Activated T-cell treated with anti-CD3 and anti-CD28 coated beads for 4 hours (primary cell): ENCODE results near the gene HSDL1.
"Not testable (repeated sequence)": the region's sequence is repeated elsewhere in the genome, so short reads cannot be mapped to it uniquely, and the experiment has no call there.

Experiments used
- DNase-seq: peaks from one replicate; pipeline ENCODE4 v3.0.0-alpha.2; 2020

HSDL1 gene

GRCh38 chr16:84137769-84138357 is 7.1 kb downstream of the HSDL1 start:
- DNase-seq = no peak

DNA sequence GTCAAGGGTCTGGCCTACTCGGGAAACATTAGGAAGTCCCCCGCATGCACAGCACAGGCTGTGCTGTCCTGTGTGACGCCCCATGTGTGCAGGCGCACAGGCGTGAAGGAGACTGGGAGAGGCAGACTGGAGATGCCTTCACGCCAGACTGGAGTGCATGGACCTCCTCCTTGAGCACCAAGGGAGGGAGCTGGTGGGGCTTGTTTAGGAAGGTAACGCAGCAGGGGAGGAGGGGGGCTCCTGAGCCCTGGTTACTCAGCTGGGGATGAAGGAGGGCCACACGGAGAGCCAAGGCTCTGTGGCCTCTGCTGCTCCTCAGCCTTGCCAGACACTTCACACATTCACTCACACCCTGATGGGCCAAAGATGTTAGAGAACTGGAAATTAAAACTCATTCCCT is 7.7 kb downstream of the HSDL1 start:
- no peak for DNase-seq

GRCh38 chr16:84136331-84137125 is 8.4 kb downstream of the HSDL1 start:
- no peak for DNase-seq

DNA sequence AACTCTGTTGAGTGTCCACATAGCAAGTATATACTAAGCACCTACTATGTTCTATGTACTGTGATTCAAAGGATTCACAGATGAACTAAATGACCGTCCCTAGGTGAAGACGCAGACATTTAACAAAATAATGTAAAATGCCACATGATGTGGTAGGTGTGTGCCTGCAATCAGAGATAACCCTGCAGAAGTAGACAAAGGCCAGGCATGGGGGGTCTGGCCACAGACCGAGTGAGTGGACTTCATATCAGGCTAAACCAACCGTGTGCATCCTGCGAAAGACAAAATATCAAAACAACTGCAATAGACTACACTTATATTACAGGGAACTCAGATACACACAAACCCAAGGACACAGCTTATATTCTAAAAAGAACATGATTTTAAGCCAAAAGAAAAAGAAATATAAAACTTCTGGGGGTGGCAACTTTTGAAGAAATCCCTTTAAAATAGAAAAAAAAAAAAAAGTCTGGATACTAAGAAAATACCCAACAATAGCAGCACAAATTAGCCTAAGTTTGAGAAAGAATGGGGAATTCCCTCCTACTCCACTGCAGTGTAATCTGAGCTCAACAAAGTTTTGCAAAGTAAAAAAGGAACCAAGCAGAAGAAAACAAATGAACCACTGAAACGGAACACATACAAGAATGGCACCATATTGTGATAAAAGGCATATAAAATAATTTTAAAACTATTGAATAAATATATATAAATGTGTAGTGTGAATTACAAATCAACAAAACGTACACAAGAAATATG is 12.3 kb downstream of the HSDL1 start:
- no peak for DNase-seq

- DNase-seq = no peak
Observed at GRCh38 chr16:84131117-84131516, 13.9 kb downstream of the HSDL1 start.

GRCh38 chr16:84124257-84125073 is 20.5 kb downstream of the HSDL1 start:
- DNase-seq = no peak

DNA sequence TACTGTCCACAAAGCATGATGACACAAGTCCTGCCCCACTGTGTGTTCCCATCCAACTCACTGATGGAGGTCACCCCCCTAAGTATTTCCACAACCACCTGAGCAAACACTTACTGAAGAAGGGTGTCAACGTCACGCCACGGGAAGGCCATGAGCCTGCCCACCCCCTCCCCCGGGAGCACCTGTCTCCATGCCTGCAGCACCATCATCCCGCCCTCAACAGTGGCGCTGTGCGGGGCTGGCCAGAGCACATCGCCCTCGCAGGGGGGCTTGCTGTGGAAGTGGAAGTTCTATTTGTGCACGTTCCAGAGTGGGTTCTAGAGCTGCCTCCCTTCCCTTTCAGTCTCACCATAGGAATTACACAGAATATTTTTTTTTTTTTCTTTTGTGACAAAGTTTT is 24.0 kb downstream of the HSDL1 start:
- no peak for DNase-seq

- DNase-seq = no peak
Observed at GRCh38 chr16:84120023-84120422, 25.0 kb downstream of the HSDL1 start.

DNA sequence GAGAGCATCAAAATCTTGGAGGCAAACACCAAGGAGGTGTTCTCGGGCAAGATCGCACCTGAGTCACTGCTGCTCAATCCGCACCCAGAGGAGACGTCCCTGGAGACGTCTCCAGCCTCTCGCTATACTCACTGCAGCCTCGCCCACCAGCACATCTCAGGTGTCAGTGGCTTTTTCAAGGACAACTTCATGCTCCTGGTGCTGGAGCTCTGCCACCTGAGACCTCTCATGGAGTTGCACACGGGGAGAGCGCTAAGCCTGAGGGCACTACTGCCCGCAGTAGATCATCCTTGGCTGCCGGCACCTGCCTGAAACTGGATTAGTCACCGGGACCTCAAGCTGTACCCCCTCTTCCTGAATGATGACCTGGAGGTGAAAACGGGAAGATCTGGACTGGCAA is 25.6 kb downstream of the HSDL1 start:
- no peak for DNase-seq

DNA sequence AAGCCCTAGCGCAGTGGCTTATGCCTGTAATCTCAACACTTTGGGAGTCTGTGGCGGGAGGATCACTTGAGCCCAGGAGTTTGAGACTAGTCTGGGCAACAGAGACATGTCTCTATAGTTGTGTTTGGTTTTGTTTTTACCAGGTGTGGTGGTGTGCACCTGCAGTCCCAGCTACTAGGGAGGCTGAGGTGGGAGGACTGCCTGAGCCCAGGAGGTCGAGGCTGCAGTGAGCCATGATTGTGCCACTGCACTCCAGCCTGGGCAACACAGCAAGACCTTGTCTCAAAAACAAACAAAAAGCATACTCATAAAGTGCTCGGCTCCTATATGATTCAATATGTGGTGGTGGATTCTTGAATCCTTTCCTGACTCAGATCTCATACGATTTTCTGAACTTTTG is 26.7 kb downstream of the HSDL1 start:
- not testable (repeated sequence) for DNase-seq

DNA sequence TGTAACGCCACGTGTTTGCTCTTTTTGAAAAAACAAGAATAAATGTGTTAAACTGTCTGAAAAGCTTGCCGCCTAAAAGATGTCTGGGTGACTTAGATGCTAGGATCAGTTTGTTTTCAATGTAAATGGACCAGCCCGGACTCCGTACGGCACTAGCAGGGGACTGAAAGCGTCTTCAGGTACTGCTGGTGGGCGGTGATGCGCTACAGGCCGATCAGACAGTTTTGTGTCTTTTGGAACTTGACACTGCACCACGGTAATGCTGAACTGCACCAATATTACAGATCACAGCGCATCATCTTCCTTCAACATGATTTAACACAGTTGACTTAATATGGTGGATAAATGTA is 27.5 kb downstream of the HSDL1 start:
- peak; percentile 23 for DNase-seq

DNA sequence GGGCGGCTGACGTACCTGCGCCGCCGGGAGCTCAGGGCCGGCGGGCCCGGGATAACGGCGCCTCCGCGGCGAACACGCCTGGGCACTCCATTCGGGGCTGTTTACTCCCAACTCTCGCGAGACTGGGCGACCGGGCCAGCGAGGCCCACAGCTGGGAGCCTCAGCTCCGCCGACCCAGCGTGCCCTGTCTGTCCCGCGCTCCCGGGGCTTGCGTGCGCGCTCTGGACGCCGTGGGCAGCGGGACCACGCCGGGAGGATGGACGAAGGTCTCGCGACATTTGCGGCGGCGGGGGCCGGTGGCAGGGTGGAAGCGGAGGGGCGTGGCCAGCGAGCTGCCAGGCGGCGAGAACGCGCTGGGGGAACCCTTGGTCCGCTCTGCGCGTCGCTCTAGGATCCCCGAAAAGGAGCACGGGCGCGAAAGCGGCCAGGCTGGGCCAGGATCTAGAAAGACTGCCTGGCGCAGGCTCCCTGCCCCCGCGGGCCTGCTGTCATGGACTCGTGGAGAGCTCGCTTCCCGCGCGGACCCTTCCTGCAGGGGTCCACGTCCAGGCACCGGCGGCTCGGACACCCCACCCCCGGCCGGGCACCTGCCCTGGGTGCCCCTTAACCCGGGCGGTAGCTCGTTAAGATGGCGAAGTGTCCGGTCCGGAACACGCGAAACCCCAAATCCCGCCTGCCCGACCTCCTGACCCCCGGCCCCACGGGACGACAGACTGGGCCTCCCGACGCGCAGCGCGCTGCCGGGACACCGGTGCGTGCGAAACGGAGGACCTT is 28.1 kb downstream of the HSDL1 start, which contains the start of gene MBTPS1:
Gene MBTPS1, minus strand, starts transcription at position 223 of the 774 bp plus-strand sequence. CDS start 15,159 bp downstream, outside the sequence.
- DNase-seq = peak; percentile 96

DNA sequence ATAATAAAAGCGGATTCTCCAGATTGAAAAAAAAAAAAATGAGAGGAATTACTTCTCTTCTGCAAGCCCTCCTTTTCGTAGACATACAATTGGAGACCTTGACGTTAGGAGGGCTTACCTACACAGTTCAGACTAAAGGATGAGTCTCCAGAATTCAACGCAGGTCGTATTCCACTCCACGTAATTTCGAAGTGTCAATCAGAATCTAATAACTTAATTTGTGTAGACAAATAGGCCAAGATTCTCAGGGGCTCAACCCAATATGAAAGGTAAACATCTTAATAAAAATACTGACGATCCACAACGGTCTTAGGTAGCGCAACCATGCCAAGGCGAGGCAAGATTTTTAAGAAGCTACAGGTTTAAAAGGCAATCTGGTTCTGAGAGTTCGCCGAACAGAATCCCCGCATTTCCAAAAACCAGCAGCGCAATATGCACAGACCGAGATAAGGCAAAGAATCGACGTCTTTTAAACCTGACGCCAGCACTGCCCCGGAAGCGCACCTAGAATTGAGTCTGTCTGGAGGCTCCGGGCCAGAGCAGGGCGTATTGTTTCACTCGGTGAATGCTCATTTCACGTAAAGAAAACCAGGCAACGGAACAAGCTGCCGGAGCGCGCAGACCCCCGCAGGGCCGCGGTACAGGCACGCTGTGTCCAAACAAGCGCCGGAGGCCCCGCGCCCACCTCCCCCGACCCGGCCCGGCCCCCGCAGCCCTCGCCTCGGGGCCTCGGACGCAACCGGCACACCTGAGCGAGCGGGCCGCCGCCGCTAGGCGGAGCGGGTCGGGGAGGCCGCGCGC is 28.9 kb downstream of the HSDL1 start:
- no peak for DNase-seq

DNA sequence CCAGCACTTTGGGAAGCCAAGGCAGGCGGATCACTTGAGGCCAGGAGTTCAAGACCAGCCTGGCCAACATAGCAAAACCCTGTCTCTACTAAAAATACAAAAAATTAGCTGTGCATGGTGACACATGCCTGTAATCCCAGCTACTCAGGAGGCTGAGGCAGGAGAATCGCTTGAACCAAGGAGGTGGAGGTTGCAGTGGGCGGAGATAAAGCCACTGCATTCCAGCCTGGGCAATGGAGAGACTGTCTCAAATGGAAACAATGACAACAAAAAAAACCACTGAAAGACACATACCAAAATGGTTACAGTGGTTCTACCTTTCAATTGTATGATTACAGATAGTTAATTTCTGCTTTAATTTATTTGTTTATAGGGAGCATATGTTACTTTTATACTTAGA is 33.0 kb downstream of the HSDL1 start:
- not testable (repeated sequence) for DNase-seq

DNA sequence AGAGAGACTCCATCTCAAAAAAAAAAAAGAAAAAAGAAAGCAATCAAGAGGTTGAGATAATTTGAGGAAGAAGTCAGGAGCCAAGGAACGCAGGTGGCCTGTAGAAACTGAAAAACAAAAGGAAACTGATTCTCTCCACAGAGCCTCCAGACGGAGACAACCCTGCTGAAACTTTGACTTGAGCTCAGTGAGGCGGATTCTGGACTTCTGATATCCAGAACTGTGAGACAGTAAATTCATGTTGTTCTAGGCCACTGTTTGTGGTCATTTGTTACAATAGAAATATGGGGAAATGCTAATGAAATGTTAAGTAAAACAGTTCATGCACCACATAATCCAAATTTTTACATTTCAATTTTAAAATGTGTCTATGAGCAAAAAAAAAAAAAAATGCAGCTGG is 33.5 kb downstream of the HSDL1 start:
- no peak for DNase-seq

- DNase-seq = no peak
Observed at GRCh38 chr16:84110527-84110926, 34.5 kb downstream of the HSDL1 start.

GRCh38 chr16:84109598-84110335 is 35.2 kb downstream of the HSDL1 start:
- no peak for DNase-seq

GRCh38 chr16:84107921-84108320 is 37.1 kb downstream of the HSDL1 start:
- no peak for DNase-seq

GRCh38 chr16:84105948-84106740 is 38.8 kb downstream of the HSDL1 start:
- no peak for DNase-seq
